Kidney (tissue), 14 donors: ENCODE data around the gene SMAD3. TPM values are rescaled to one million over a fixed set of nuclear protein-coding genes. Genes with fewer than 3 reads are reported as not detected.

Experiments
- DNase-seq, 5 donors: peaks; one replicate each; pipeline ENCODE4 v3.0.0-alpha.2; 2013 to 2020
- FAIRE-seq: peaks from 2 replicates; lab custom pipeline; 2012; peaks lifted over from hg19 to GRCh38; lab: Jason Lieb, UNC
- H3K27ac ChIP-seq, 2 donors: one replicate each; pipeline ENCODE4 v1.7.0; 2013; ENCODE audit warnings: low read depth in 2 of 2, low read length in 2 of 2, inconsistent platforms in 1 of 2
- H3K27me3 ChIP-seq: one replicate; pipeline ENCODE4 v1.7.1; 2013; ENCODE audit warnings: low read length, inconsistent platforms; ENCODE audit not compliant: control insufficient read depth, insufficient read depth
- H3K36me3 ChIP-seq, 3 donors: one replicate each; pipeline versions ENCODE4 v1.7.0 to v1.7.1; 2013; ENCODE audit warnings: low read length in 3 of 3, control low read depth in 1 of 3, inconsistent platforms in 1 of 3; ENCODE audit not compliant: insufficient read depth in 3 of 3, control insufficient read depth in 2 of 3
- H3K4me1 ChIP-seq, 3 donors: one replicate each; pipeline versions ENCODE4 v1.7.0 to v1.7.1; 2013; ENCODE audit warnings: low read length in 3 of 3, inconsistent platforms in 1 of 3, low read depth in 1 of 3; ENCODE audit not compliant: control insufficient read depth in 2 of 3, insufficient read depth in 2 of 3
- H3K4me3 ChIP-seq, 3 donors: one replicate each; pipeline versions ENCODE4 v1.7.0 to v1.8.1; 2013; ENCODE audit warnings: low read length in 3 of 3, control low read depth in 1 of 3, inconsistent platforms in 1 of 3
- H3K9ac ChIP-seq, 3 donors: one replicate each; pipeline versions ENCODE4 v1.7.0 to v1.7.1; 2013; ENCODE audit warnings: low read length in 3 of 3, control low read depth in 1 of 3, inconsistent platforms in 1 of 3
- H3K9me3 ChIP-seq, 3 donors: one replicate each; pipeline versions ENCODE4 v1.7.0 to v1.7.1; 2013; ENCODE audit warnings: low read length in 3 of 3, control low read depth in 1 of 3, inconsistent platforms in 1 of 3; ENCODE audit not compliant: control insufficient read depth in 2 of 3, insufficient read depth in 1 of 3
- intact Hi-C: fragments of 100-400 bp; cut with DNase I; formaldehyde crosslinking; loops from one replicate; pipeline ENCODE4 v1.11.1; 2022
- polyA plus RNA-seq: library from polyadenylated mRNA; stranded (reverse); fragments of 350-450 nt; fragmentation: Illumina TruSeq; extraction: RNeasy Lipid Tissue Mini Kit (QIAGEN cat#74804); gene quantifications from one replicate; pipeline ENCODE4 v1.2.3, GENCODE V29; 2014; ENCODE audit warnings: low read depth, low replicate concordance; ENCODE audit not compliant: insufficient read depth
- total RNA-seq: library from RNA; stranded (reverse); fragmentation: NEBNext Ultra II Directional; extraction: Animal tissue kit (Norgen Biotek cat#: 25700); gene quantifications from one replicate; pipeline ENCODE4 v1.2.1, GENCODE V29; 2021
- TF ChIP-seq, protein P1 (sequence below): IDR thresholded peaks from 3 replicates; pipeline ENCODE4 v1.5.1; 2012; ENCODE audit warnings: mild to moderate bottlenecking, moderate library complexity, borderline replicate concordance; ENCODE audit not compliant: insufficient read depth; ENCODE audit errors: extremely low read depth
- donor health status: control.
- donor health status: control.
- donor health status: control.
- donor health status: control.
- donor health status: control.
- donor health status: DM: yes; HTN: yes; CAD: no.
- donor health status: Normal renal cell carcinoma (clear cell type).

Gene SMAD3
- total and polyA plus RNA-seq, 2 donors from 2014 or later = 10.1 to 58.2 TPM

DNA sequence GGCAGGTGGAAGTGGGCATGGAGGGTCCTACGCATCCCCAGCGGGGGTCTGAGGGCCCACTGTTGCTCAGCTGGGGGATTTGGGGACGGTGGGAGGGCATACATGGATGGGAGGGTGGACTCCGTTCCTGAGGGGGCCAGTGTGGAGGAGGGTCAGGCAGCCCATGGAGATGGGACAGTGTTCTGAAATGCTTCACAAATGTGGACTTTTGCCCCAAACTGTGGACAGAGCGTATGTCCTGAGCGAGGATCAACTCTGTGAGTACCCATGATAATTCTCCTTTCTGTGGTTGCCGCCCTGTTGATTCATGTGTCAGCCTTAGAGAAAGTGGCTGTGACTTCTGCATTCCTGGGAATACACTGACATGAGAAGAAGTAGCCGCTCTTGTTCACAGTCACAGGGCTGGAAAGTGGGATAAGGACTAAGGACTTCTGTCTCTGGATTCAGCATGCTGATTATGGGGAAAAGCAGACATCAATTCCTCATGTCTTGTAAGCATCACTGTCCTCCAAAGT, 33.4 kb downstream of the SMAD3 start:
- H3K4me3 ChIP-seq = no peak overlapping the region
- intact Hi-C loops = no loop called here
- H3K27me3 ChIP-seq = no peaks in the 10 kb centered on the region
- DNase-seq (no peak), FAIRE-seq (no peak)
- peak overlapping the region in 1 of 2 donors; percentile 27 for H3K27ac ChIP-seq
- peaks cover 0 to 6% (median 3%) of the 10 kb centered on the region in 3 donors for H3K36me3 ChIP-seq
- H3K9me3 ChIP-seq = no peaks in the 10 kb centered on the region
- TF ChIP-seq, protein P1, sequence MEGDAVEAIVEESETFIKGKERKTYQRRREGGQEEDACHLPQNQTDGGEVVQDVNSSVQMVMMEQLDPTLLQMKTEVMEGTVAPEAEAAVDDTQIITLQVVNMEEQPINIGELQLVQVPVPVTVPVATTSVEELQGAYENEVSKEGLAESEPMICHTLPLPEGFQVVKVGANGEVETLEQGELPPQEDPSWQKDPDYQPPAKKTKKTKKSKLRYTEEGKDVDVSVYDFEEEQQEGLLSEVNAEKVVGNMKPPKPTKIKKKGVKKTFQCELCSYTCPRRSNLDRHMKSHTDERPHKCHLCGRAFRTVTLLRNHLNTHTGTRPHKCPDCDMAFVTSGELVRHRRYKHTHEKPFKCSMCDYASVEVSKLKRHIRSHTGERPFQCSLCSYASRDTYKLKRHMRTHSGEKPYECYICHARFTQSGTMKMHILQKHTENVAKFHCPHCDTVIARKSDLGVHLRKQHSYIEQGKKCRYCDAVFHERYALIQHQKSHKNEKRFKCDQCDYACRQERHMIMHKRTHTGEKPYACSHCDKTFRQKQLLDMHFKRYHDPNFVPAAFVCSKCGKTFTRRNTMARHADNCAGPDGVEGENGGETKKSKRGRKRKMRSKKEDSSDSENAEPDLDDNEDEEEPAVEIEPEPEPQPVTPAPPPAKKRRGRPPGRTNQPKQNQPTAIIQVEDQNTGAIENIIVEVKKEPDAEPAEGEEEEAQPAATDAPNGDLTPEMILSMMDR = no peak
- peaks cover 5 to 26% (median 23%) of the 10 kb centered on the region in 3 donors for H3K4me1 ChIP-seq
- H3K9ac ChIP-seq = no peak overlapping the region

DNA sequence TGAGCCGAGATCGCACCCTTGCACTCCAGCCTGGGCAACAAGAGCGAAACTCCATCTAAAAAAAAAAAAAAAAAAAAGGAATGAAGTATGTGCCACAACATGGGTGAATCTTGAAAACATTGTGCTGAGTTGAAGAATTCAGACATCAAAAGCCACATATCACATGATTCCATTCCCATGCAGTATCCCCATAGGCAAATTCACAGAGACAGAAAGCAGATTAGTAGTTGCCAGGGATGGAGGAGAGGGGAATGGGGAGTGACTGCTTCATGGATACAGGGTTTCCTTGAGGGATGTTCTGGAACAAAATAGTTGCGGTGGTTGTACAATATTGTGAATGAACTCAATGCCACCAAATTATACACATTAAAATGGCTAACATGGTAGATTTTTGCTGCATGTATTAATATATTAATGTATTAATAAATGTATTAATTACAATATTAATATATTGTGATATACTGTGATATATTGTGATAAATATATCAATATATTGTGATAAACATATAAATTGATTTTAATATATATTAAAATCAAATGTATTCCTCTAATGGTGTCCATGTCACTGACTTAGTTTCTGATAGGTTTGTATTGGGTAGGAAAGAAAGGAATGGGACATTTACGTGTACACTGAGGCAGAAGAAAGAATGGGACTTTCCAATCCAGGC, 34.9 kb downstream of the SMAD3 start:
- intact Hi-C loops = no loop called here
- FAIRE-seq = no peak
- Histone ChIP-seq H3K9me3 (no peaks in the 10 kb centered on the region), H3K27ac (no peak overlapping the region), H3K27me3 (no peaks in the 10 kb centered on the region), H3K4me1 (peaks cover 5 to 37% (median 34%) of the 10 kb centered on the region in 3 donors), H3K36me3 (peaks cover 0 to 6% (median 3%) of the 10 kb centered on the region in 3 donors), H3K9ac (no peak overlapping the region), H3K4me3 (no peak overlapping the region)
- DNase-seq = no peak
- TF ChIP-seq, protein P1 = no peak

DNA sequence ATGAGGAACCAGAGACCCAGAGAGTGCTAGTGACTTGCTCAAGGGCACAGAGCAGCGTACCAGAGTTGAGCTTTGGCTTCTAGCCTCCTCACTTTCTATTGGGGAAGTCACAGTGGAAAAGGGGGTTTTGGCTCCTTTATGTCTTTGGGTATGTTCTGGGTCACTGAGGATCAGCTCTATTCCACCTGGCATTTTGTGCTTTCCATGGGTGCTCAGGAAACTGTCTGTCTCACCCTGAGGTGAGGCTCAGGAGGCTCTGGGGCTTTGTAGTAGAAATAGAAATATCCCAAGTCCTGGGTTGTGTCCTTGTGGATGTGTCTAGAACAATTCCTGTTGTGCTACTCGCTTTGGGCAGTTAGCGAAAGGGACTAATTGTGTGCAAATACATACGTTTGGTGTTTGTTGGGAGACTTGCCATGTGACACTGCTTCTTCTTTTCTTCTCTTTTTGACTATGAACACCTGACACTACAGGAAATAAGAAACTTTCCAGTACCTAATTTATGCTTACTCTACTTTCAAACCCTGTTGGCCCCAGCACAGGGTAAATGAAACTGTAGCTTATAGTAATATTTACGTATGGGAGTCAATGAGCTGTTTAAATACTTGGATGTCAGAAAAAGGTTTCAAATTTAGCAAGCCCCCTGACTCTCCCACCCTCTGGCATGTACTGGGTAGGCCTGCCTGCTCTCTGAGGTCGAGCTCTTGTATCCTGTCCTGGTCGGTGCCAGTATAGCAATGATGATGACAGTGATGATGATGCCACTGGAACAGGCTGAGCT, 35.6 kb downstream of the SMAD3 start:
- Histone ChIP-seq H3K27me3 (no peaks in the 10 kb centered on the region), H3K4me1 (peaks cover 5 to 43% (median 39%) of the 10 kb centered on the region in 3 donors), H3K36me3 (peaks cover 0 to 2% (median 0%) of the 10 kb centered on the region in 3 donors)

More for the DNA sequence above, 35.6 kb downstream of the SMAD3 start:
- Histone ChIP-seq H3K4me3 (no peak overlapping the region), H3K9ac (no peak overlapping the region), H3K27ac (no peak overlapping the region), H3K9me3 (no peaks in the 10 kb centered on the region)
- DNase-seq = peak in 4 of 5 donors; percentile 72 to 92 (median 80)
- no peak for FAIRE-seq
- TF ChIP-seq, protein P1 = no peak
- intact Hi-C loops = no loop called here
